DMS 273 treated with DMSO at 0.1 percent for 48 hours (cell line): Measurements from ENCODE around the gene KCNK10.

Experiments used
- DNase-seq: peaks from one replicate; lab custom pipeline; 2025; lab: John Stamatoyannopoulos, UW

Gene KCNK10

DNA sequence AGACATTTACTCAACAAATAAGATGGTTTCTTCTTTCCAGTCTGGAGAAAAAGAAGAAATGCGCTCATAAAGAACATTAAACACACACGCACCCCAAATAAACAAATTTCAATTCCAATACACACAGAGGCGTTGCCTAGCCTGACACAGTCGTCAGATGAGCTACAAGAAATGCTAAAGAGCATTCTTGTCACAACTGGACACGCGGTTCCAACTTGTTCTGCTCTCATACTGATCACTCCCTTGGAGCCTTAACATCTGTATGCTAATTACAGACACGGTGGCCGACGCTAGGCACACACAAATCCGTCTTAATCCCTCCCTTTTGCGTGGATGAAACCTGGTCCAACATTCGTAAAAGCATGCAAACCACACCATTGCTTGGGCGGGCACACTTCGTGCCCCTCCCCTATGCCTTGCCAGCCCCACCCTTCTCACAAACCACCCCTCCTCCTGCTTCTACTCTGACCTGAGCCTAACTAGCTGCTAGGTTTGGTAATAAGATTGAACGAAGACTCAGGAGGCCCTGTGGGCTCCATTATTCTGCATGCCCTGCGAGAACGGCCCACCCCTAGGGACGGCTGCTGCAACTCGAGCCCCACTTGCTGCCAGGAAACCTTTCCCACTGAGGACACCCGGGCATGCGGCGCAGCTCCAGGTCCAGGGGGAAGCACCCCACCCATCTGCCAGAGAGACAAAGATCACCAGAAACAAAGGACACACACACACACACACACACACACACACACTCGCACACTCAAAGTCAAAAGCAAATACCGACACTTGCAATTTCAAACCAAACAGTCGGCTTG lies 1.2 kb downstream of the KCNK10 start:
- DNase-seq, result no peak

DNA sequence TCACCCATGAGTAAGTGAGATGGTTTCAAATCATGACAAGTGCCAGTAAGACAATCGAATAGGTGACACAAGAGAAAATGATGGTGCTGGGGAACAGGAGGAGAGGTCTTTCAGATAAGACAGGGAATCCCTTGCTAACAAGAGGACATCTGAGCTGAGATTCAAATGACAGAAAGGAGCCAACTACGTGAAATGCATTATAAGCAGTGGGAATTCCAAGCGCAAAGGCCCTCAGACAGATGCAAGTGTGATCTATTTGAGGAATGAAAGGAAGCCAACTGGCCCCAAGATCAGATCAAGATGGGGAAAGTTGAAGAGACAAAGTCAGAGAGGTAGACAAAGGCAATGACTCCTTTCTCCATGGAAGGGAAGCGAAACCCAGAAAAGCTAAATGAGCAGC lies 4.7 kb downstream of the KCNK10 start:
- no peak for DNase-seq

DNA sequence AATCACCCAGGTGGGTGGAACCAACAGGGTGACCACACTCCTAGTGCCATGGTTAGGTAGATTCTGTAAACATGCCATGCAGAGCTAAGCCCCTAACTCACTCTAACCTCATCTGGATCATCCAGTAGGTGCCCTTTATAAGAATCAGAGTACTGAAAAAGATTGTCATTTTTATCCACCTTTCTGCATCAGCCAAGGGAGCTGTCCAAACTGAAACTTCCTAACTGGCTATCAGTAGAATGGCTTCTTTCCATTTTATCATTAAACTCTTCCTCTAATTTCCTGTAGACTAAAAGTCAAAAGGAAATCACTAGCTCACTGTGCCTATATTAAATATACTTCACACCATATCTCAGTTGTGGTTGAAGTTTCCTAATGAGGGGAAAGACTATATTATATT lies 6.5 kb downstream of the KCNK10 start:
- no peak for DNase-seq

DNA sequence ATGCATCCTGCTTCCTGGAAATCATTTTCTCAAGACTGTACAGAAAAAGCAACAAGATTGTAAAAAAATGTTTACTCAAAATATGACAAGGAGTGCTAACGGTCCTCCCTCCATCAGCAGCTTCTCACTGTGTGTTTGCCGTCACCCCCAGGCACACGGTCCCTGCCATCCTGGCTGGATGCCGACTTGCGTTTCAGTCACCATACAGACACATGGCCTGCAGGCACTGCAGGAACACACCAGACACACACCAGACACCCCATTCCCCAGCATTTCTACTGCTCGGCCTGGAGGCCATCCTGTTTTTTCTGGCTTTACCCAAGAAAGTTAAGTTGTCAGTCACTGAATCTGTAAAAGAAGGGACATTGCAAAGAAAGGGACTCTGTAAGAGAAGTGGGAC lies 10.8 kb downstream of the KCNK10 start:
- no peak for DNase-seq

DNA sequence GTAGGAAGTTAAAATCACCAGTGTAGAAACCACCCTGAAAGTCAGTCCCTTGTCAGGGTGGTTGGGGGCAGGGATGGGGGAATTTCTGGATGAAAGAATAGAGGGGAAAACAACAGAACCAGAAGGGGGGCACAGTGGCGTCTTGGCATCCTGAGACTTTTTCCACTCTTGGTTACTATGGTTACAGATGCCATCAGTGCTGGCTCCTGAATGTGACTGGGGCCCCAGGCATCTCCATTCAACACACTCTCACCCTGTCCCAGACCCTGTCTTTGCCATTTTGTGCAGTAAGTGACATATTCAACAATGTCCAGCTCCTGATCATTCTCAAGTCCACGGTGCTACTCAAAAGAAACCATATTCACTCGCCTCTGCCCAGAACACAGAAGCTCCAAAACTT lies 11.3 kb downstream of the KCNK10 start:
- DNase-seq, result no peak

DNA sequence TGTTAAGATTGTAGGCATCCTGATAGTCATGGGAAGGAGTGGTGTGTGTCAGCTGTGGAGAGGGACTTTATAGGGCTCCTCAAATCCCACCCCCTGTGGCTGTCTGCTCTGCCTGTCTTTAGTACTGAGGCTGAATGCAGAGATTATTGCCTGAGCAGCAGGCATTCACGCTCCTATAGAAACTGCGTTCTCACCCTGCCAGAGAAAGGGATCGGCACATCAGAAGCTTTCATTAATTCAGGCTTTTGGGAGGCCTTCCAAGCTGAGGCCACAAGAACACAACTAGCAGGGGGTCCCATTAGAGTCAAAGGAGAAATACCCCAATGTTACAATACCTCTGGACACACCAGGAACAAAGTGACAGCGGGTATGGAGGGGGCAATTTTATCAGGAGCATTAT lies 12.6 kb downstream of the KCNK10 start:
- DNase-seq, result no peak

DNA sequence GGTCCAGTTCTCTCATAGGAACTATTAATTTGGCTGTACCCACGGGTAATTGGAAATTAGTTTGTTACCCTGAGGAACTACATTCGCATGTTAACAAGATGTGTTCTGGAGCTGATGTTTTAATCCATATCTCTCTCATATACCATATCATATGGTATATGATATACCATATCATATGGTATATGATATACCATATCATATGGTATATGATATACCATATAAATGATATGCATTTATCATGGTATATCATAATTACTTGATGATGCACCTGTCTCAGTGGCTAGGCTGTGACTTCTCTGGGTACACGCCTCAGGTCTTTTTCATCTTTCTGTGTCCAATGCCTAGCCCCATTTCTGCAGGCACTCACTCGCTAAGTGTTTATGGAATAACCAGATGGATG lies 13.0 kb downstream of the KCNK10 start:
- DNase-seq, result no peak

DNA sequence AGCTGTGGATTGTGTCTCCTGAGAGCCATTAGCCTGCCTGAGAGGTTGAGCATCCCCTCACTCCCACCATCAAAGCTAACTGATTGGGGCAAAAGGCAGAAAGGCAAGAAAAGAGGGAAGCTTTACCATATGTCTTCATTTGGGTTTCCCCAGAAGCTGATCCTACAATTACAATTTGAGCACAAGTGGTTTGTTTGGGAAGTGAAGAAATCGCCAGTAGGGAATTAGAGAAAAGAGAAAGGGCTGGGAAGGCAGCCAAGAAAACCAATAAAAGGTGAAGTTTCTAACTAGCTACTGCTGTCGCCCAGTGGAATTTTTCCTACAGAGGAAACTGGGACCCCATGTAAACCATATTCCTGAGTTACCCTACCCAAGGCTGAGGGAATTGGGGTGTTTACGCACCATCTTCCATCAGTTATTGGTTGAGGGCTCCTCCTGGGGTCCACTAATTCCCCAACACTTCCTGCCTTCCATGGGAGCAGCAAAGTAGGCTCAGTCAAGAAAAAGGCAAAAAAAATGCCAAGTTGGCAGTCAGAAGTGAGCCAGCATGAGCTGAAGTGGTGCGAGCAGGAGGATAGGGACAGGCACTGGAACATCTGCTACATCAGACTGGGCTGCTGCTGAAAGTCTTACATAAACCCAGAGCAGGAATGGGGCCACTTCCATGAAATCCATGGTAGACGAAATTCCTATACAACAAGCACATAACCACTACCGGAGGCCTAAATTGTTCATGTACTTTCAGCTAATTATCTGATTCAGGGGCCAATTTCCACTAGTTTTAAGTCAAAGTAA lies 17.3 kb downstream of the KCNK10 start:
- DNase-seq, result no peak

DNA sequence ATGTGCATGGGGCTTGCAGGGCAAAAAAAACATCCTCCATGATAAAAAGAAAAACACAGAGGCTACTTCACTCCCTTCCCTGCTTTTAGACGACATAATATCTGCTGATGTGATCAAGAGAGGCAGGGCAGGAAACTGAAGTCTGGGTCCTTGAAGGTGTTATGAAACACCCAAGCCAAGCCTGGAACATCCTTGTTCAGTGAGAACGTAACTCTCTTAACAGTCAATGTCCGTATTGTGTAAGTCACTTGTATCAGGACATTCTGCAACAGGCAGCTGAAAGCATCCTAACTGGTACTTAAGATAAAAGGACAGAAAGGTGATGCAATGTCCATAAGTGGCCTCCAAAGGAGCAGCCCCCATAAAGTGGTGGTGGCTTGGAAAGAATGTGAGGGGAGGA lies 20.0 kb downstream of the KCNK10 start:
- DNase-seq, result no peak

DNA sequence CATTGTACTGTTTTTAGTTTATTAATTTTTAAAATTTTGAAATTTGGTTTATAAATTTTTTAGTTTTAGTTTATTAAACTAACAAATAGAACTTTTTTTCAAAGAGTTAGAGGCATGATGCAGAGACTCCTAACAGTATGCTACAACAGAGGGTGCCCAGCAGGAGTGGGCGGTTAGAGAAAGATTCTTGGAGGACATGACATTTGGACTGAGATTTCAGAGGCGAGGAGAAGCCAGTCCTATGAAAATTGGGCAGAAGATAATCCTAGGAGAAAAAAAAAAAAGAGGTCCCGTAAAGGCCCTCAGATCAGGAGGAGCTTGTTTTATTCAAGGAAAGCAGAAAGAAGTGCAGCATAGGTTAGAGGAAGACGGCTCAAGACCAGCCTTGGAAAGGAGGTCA lies 21.7 kb downstream of the KCNK10 start:
- DNase-seq, result no peak

DNA sequence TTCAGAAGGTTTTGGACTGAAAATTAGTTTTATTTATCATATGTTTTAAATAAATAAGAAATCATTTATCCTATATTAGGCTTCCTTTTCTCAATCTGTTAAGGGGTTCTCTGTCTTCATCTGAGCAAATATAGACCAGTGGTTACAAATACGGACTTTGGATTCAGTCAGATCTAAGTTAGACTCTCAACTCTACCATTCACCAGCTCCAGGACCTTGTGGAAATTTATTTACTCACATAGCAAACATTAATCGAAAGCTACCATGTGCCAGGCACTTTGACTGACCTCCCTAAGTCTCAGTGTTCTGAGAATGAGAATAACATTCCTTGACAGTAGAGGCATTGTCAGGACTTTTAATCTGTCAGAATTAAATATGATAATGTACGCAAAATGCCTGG lies 22.3 kb downstream of the KCNK10 start:
- DNase-seq, result no peak

DNA sequence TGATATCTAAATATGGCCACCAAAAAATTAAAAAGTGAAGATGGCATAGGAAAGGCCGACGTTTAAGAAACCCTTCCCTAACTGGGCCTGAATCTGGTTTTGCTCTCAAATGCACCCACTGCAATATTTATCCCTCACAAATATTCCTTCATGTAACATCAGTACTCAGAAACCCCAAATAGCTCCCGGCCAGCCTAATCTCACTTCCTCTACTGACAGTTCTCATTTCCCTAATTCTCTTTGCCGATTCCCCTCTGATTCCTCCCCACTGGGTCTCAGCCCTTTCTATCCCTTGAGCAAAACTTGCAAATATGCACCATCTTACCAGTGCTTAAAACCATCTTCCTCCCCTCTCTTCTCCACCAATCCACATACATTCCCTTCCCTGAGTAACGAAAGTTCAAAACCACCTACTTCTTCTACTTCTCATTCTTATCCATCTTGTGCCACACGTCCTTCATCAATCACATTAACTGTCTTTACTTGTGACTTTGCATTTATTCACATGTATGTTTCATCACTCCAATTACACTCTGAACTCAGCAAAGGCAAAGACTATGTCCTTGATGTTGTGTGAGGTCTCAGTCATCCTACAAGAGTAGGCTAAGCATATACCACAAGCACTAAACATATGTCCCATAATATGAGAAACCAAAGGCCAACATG lies 23.1 kb downstream of the KCNK10 start:
- DNase-seq, result no peak

DNA sequence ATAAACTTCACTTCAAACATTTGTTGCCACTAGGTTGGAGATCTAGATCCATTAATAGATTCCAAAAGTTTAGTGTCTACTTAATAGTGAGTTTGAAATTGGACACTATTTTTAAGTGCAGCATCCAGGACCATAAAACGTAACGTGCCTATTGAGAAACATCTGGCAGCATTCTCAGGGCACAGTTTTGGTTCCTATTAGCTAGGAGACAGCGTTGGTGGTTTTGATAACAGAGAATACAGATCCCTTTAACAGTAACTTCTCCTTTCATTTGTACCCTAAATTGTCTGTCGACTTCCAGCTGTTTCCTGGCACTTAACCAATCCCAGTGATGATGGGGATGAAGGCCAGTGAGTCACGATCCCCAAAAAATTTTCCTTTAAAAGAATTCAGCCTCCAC lies 25.8 kb downstream of the KCNK10 start:
- DNase-seq, result no peak

DNA sequence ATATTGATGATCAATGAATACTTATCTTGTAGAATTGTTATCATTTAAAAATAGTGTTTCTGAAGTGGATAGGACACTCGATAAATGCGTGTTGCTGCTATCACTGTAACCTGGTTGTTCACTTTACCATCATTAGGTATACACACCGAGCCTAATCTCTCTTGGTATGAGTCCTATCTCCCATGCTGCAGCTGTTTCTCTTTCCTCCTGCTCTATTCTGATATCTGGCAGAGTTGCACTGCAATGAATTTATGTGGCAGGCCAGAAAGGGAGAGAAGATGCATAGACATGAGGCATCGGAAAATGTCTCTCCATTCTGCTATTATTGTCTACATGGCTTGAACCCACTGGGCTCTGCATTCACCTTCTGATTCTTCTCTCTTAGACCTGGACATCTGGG lies 26.7 kb downstream of the KCNK10 start:
- no peak for DNase-seq

DNA sequence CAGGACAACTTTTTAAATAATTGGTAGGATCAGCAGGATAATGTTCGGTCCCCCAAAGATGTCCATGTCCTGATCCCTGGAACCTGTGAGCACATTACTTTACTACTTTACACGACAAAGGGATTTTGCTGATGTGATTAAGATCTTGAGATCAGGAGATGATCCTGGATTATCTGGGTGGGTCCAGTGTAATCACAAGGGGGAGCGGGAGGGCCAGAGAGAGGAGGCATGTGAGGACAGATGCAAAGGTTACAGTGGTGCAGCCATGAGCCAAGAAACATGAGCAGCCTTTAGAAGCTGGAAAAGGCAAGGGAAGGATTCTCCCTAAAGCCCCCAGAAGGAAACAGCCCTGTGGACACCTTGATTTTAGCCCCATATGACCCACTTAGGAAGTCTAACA lies 33.1 kb downstream of the KCNK10 start:
- no peak for DNase-seq

DNA sequence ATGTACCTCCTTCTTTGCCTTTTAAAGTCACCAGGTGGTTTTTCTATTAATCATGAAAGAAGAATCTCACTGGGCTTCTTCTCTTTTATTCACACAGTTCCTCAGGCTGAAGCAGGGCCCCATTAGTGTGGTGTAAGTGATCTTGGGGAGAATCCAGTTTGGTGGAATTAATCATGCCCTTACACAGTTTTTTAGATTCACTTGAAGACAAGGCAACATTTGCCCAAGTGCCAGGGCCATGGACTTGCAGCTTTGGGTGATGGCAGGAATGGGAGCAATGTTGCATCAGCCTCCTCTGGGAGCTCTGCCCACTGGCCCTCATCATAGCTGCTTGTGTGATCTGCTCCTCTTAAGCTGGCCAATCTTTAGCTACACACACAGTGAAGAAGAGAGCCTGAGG lies 33.8 kb downstream of the KCNK10 start:
- DNase-seq, result no peak

DNA sequence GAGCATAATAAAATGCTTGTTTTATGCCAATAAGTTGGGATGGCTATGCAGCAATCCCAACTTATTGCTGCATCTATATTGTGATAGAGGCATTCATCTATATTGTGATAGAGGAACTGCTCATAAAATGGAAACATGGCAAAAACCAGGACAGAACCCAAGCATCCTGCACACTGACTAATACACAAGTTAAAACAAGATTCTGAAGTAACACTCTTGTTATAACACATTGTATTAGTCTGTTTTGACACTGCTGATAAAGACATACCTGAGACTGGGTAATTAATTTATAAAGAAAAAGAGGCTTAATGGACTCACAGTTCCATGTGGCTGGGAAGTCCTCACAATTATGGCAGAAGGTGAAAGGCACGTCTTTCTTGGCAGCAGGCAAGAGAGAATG lies 36.8 kb downstream of the KCNK10 start:
- no peak for DNase-seq

DNA sequence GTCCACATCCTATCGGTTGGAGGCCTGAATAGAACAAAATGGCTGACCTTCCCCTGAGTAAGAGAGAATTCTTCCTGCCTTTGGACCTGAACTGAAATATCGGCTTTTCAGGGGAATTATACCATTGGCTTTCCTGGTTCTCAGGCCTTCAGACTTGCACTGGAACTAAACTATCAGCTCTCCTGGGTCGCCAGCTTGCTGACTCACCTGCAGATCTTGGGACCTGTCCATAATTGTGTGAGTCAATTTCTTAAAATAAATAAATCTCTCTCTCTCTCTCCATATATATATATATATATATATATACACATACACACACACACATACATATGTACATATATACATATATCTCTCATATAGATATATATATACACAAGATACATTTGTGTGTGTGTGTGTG lies 41.6 kb downstream of the KCNK10 start:
- no peak for DNase-seq

DNA sequence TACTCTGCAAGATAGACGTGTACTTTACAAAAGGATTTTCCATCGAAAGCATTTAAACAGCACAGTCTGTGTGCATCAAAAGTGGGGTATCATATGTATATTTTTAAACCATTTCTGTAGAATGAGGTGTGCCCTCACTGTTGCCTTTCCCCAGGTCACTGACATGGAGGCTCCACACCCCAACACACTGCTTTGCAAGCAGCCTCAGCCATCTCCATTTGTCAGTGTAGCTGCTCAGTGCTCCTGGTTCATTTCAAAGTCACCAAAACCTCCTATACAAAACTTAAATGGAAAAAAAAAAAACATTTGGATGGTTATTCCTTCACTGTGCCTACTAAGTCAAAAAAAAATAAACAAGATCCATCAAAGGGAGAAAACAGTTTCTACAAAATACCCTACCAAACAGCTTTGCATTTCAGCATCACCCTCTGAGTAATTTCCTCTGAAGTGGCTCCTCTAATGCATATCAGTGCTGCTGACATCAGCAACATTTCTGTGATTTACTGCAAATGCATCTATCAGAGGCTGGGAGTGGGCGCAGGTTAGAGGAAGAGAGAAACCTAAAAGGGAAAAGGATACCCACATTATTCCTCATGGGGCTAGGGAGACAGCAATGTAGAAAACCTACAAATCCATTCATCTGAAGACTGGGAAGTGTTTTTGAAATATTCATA lies 46.0 kb downstream of the KCNK10 start:
- no peak for DNase-seq

DNA sequence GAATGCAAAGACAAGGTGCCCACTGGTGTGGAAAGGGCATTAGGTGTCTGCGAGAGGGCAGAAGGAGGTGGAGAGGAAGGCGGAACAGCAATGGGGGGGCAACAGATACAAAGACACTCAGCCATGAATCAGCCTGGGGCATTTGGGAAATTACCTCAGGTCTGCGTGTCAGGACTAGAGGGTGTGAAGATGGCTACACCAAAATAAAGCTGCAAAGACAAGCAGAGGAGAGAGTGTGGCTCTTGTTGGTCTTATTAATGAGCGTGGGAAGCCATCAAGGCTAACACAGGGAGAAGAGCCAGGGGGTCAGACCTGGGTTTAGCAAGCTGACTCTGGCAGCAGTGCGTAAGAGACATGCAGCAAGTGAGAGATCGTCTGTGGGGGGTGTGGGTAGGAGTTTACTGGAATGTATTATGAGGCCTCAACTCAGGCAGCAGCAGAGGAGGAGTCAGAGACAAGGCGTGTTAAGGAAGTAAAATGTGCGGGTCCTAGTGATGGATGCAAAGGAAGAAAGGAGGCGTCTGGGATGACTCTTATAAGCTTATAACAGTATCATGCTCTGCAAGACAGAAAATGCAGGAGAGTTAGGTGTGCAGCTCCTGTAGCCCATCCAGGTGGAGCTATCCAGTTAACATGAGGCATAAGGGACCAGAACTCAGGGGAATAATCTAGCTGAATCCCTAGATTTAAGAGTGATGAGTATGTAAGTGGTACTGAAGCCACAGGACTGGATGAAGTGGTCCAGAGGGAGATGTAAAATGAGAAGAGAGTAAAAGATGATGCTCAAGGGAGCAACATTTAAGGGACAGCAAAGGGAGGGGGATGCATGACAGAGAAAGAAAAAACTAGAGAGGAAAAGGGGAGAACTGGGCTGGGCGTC lies 50.4 kb downstream of the KCNK10 start:
- DNase-seq, result no peak

DNA sequence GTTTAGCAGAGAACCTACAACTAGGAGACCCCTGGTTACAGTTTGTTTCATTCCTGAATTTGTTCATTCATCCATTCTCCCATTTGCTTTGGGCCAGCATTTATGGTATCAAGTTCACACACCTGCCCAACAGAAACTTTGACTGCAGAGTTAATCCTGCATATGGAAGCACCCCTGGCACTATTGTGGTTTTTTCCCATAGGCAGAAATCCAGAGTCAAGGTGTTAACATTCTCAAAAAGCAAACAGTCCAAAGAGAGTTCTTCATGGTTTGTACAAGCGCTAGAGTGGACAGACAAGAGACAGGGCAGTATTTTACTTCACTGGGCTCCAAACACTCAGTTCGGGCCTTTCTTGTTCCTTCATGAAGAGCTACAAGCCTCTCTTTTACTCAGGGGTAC lies 51.9 kb downstream of the KCNK10 start:
- no peak for DNase-seq

DNA sequence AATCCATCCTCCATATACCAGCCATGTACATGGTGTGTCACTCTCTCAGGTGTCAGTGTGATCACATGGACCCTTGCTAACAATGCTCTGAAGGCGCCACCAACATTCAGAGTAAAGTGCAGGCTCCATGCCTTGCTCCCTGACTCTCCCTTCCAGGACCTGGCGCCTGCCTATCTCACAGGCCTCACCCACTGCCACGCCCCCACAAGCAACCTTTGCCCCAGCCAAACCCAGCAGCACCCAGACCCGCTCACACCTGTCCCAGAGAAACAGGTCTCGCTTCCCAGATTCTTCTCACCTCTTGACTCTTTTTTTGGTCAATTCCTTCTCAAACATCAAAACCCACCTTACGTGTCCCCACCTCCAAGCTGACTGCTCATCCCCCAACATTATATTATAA lies 52.3 kb downstream of the KCNK10 start:
- DNase-seq, result no peak
